HepG2 (cell line): ENCODE measurements around the gene APLP1. TPM values are rescaled to one million over a fixed set of nuclear protein-coding genes. Genes with fewer than 3 reads are reported as not detected.

Experiments
- ASH2L ChIP-seq: fragments of 300-600, 200-600 bp; sonication (generic); IDR thresholded peaks from 2 replicates; pipeline ENCODE4 v1.7.0; 2017; ENCODE audit warnings: low read depth, mild to moderate bottlenecking, moderate library complexity, mixed read lengths, low read length; ENCODE audit not compliant: insufficient read length
- ATRX ChIP-seq: sonication (generic); formaldehyde crosslinking; IDR thresholded peaks from 2 replicates; pipeline ENCODE4 v1.4.0; 2020; ENCODE audit warnings: missing genetic modification reagents, borderline replicate concordance
- CBX1 ChIP-seq: IDR thresholded peaks from one replicate; pipeline ENCODE4 v1.6.1; 2016; ENCODE audit warnings: antibody characterized with exemption, low read depth
- HMG20A ChIP-seq: IDR thresholded peaks from 2 replicates; pipeline ENCODE4 v1.6.1; 2016; ENCODE audit warnings: borderline replicate concordance
- KIAA2018 ChIP-seq: sonication (generic); formaldehyde crosslinking; IDR thresholded peaks from 2 replicates; pipeline ENCODE4 v1.5.0; 2020; ENCODE audit warnings: mild to moderate bottlenecking, missing genetic modification reagents, borderline replicate concordance
- MAX ChIP-seq: IDR thresholded peaks from 2 replicates; pipeline ENCODE4 v1.6.1; 2012; ENCODE audit warnings: inconsistent platforms
- NR2C2 ChIP-seq: sonication (generic); formaldehyde crosslinking; IDR thresholded peaks from 2 replicates; pipeline ENCODE4 v1.4.0; 2020; ENCODE audit warnings: missing genetic modification reagents, mild to moderate bottlenecking, moderate library complexity, borderline replicate concordance
- NR2F1 ChIP-seq, 2 experiments: fragments of 450-650 bp in 1 of 2; formaldehyde crosslinking in 1 of 2; IDR thresholded peaks; 2 replicates each; pipeline versions ENCODE4 v1.5.0 to v1.6.1; 2016 to 2020; ENCODE audit warnings: mild to moderate bottlenecking in 1 of 2, missing compliant biosample characterization in 1 of 2, missing genetic modification reagents in 1 of 2, moderate library complexity in 1 of 2
- REST ChIP-seq, 2 experiments: IDR thresholded peaks; 2 replicates each; pipeline ENCODE4 v1.6.1; 2011 to 2012; ENCODE audit warnings: low read length in 2 of 2, borderline replicate concordance in 1 of 2, low read depth in 1 of 2, mild to moderate bottlenecking in 1 of 2, moderate library complexity in 1 of 2
- ZNF225 ChIP-seq: sonication (generic); formaldehyde crosslinking; IDR thresholded peaks from 2 replicates; pipeline ENCODE4 v1.4.0; 2020; ENCODE audit warnings: mild to moderate bottlenecking, missing genetic modification reagents
- ZNF230 ChIP-seq: sonication (generic); formaldehyde crosslinking; IDR thresholded peaks from 2 replicates; pipeline ENCODE4 v1.4.0; 2020; ENCODE audit warnings: mild to moderate bottlenecking, missing genetic modification reagents
- ZNF280D ChIP-seq: sonication (generic); formaldehyde crosslinking; IDR thresholded peaks from 2 replicates; pipeline ENCODE4 v1.5.1; 2020; ENCODE audit warnings: mild to moderate bottlenecking, missing genetic modification reagents
- ZSCAN9 ChIP-seq: IDR thresholded peaks from 2 replicates; pipeline ENCODE4 v1.6.1; 2016; ENCODE audit warnings: borderline replicate concordance
- polyA plus RNA-seq, 8 experiments: library from polyadenylated mRNA; depleted of rRNA in 3 of 8; stranded (reverse) in 7 of 8; unstranded in 1 of 8; fragments of >200 nt; fragmentation: Illumina TruSeq in 4 of 8; extraction: Trizol in 4 of 8; gene quantifications; 2 replicates each; pipeline versions ENCODE4 v1.2.1 to v1.2.3, GENCODE V29; 2011 to 2016; ENCODE audit warnings: low read depth in 4 of 8, missing spikeins in 1 of 8, mixed read lengths in 1 of 8; ENCODE audit not compliant: insufficient read depth in 1 of 8
- total RNA-seq, 5 experiments: library from RNA; depleted of rRNA; stranded (reverse); fragments of >200 nt; fragmentation: Illumina TruSeq; extraction: Trizol; gene quantifications; 2 replicates each; pipeline ENCODE4 v1.2.3, GENCODE V29; 2016; ENCODE audit warnings: low read depth in 1 of 5

APLP1 gene
- total and polyA plus RNA-seq, 2 of the 13 experiments (the other 11 are each of a cell fraction or from before 2014, with no cell fraction given): 2.0 to 2.9 TPM

GRCh38 chr19:35828692-35829301 is 39.6 kb upstream of the APLP1 start (continued):
- TF ChIP-seq NR2F1 (CRISPR knock-in tag; IDR thresholded peaks at IDR 0.05): peak in 1 of 2 experiments; percentile 57; a peak in 1 of 4 replicates
- TF ChIP-seq ATRX (CRISPR knock-in tag): no peak
- TF ChIP-seq ZNF280D: peak; percentile 91
- peak; percentile 99 for TF ChIP-seq ZSCAN9 (CRISPR knock-in tag)
- peak; percentile 85; the same call in 1 of the 2 replicates for TF ChIP-seq ZNF225
- TF ChIP-seq ZNF230 (CRISPR knock-in tag): peak; percentile 72; the same call in 1 of the 2 replicates
- TF ChIP-seq ASH2L: no peak
- no peak for TF ChIP-seq CBX1
- TF ChIP-seq HMG20A: peak; percentile 73
- peak; percentile 75 for TF ChIP-seq MAX
- TF ChIP-seq NR2C2 (CRISPR knock-in tag): no peak
- TF ChIP-seq REST (IDR thresholded peaks at IDR 0.05; ENCODE audit: borderline replicate concordance in 1 of 2, low read depth in 1 of 2, low read length in 2 of 2): peak in 1 of 2 experiments; percentile 100
- no peak for TF ChIP-seq KIAA2018 (CRISPR knock-in tag)
